ENCODE measurements around the gene TBC1D9. TPM values are rescaled to one million over a fixed set of nuclear protein-coding genes. Genes with fewer than 3 reads are reported as not detected.

TBC1D9 gene
- total RNA-seq, 1 experiment from 2014 or later, result 21.7 TPM

DNA sequence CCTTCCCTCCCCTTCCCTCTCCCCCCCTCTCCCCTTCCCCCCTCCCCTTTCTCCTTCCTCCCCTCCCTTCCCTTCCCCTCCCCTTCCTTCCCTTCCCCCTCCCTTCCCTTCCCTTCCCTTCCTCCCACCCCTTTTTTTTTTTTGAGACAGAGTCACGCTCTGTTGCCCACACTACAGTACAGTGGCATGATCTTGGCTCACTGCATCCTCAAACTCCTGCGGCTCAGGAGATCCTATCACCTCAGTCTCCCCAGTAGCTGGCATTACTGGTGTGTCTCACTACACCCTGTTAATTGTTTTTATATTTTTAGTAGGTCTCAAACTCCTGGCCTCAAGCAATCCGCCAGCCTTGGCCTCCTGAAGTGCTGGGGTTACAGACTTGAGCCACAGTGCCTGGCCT is 66.6 kb downstream of the TBC1D9 start:
- in situ Hi-C loops (cut with HindIII; ENCODE audit: low pct_unique_long_range_greater_than_20kb, low sequenced_read_pairs) (no loop called here), intact Hi-C loops (cut with micrococcal nuclease; ENCODE audit: unreplicated experiment) (no loop called here)
- CTCF ChIA-PET, result no interaction called here
- TF ChIP-seq SIN3A (IDR thresholded peaks at IDR 0.05; ENCODE audit: borderline replicate concordance, insufficient read depth, low read depth, low read length) (no peak), TCF7L2 (IDR thresholded peaks at IDR 0.05; ENCODE audit: low read depth, low read length) (no peak), POLR2AphosphoS5 (IDR thresholded peaks at IDR 0.05; ENCODE audit: low read depth, low read length) (no peak)
- TF ChIP-seq, protein P1, sequence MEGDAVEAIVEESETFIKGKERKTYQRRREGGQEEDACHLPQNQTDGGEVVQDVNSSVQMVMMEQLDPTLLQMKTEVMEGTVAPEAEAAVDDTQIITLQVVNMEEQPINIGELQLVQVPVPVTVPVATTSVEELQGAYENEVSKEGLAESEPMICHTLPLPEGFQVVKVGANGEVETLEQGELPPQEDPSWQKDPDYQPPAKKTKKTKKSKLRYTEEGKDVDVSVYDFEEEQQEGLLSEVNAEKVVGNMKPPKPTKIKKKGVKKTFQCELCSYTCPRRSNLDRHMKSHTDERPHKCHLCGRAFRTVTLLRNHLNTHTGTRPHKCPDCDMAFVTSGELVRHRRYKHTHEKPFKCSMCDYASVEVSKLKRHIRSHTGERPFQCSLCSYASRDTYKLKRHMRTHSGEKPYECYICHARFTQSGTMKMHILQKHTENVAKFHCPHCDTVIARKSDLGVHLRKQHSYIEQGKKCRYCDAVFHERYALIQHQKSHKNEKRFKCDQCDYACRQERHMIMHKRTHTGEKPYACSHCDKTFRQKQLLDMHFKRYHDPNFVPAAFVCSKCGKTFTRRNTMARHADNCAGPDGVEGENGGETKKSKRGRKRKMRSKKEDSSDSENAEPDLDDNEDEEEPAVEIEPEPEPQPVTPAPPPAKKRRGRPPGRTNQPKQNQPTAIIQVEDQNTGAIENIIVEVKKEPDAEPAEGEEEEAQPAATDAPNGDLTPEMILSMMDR (IDR thresholded peaks at IDR 0.05), result no peak
- TF ChIP-seq, protein P2, sequence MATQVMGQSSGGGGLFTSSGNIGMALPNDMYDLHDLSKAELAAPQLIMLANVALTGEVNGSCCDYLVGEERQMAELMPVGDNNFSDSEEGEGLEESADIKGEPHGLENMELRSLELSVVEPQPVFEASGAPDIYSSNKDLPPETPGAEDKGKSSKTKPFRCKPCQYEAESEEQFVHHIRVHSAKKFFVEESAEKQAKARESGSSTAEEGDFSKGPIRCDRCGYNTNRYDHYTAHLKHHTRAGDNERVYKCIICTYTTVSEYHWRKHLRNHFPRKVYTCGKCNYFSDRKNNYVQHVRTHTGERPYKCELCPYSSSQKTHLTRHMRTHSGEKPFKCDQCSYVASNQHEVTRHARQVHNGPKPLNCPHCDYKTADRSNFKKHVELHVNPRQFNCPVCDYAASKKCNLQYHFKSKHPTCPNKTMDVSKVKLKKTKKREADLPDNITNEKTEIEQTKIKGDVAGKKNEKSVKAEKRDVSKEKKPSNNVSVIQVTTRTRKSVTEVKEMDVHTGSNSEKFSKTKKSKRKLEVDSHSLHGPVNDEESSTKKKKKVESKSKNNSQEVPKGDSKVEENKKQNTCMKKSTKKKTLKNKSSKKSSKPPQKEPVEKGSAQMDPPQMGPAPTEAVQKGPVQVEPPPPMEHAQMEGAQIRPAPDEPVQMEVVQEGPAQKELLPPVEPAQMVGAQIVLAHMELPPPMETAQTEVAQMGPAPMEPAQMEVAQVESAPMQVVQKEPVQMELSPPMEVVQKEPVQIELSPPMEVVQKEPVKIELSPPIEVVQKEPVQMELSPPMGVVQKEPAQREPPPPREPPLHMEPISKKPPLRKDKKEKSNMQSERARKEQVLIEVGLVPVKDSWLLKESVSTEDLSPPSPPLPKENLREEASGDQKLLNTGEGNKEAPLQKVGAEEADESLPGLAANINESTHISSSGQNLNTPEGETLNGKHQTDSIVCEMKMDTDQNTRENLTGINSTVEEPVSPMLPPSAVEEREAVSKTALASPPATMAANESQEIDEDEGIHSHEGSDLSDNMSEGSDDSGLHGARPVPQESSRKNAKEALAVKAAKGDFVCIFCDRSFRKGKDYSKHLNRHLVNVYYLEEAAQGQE (IDR thresholded peaks at IDR 0.05; ENCODE audit: insufficient read depth in 1 of 2, low read depth in 2 of 2, low read length in 1 of 2), result no peak
- H3K36me3 ChIP-seq (ENCODE audit: control insufficient read depth, insufficient read depth, low read length), result no peaks in the 10 kb centered on the region
- H3K4me3 ChIP-seq (ENCODE audit: low read depth in 2 of 2, low read length in 2 of 2), result no peak overlapping the region
- H3K27me3 ChIP-seq (ENCODE audit: control insufficient read depth, insufficient read depth, low read length), result no peaks in the 10 kb centered on the region
- no TSS peak for BruUV-seq (replicated peaks)
- DNase-seq (ENCODE audit: low read depth, low spot score) (no peak), ATAC-seq (no peak)
- H3K27ac ChIP-seq (ENCODE audit: low read length), result no peak overlapping the region
- no peaks in the 10 kb centered on the region for H3K9me3 ChIP-seq (ENCODE audit: control insufficient read depth, insufficient read depth, low read depth, low read length)
- no peaks in the 10 kb centered on the region for H3K4me1 ChIP-seq (ENCODE audit: control insufficient read depth, insufficient read depth, low read length)
- POLR2A ChIA-PET, result no interaction called here

DNA sequence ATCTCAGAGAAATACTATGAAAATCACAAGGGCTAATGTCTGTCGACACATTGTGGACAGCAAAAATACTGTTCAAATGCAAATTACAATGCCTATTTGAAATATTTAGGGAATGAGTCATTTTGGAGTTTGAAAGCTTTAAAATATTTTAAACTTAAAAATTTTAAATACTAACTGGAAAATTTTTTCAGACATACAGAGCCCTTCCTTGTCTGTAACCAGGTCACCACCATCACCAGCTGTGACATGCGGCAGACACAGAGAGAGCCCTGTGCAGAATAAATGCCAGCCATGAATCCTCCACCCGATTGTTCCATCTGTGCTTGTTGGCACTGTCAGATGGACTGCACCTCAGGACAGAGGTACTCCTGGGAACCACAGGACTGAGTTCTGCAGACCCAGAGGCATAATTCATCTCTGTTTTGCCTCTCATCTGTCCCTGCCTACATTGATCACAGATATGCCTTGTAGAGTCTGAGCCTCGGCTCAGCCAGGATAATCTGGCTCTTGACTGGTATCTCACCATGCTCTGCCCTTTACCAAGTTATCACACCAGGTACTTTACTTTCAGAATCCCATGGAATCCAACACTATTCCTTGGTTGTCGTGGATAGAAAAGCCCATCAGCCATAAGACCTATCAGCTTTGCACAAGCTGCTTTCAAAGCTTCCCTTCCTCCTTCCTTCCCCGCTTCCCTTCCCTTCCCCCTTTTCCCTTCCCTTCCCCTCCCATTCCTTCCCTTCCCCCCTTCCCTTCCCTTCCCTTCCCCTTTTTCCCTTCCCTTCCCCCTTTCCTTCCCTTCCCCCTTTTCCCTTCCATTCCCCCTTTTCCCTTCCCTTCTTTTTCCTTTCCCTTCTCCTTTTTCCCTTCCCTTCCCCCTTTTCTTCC is 67.2 kb downstream of the TBC1D9 start:
- TF ChIP-seq SIN3A (IDR thresholded peaks at IDR 0.05; ENCODE audit: borderline replicate concordance, insufficient read depth, low read depth, low read length) (no peak), TCF7L2 (IDR thresholded peaks at IDR 0.05; ENCODE audit: low read depth, low read length) (no peak), POLR2AphosphoS5 (IDR thresholded peaks at IDR 0.05; ENCODE audit: low read depth, low read length) (no peak)
- TF ChIP-seq, protein P2 (IDR thresholded peaks at IDR 0.05; ENCODE audit: insufficient read depth in 1 of 2, low read depth in 2 of 2, low read length in 1 of 2), result no peak
- TF ChIP-seq, protein P1 (IDR thresholded peaks at IDR 0.05), result no peak
- in situ Hi-C loops (cut with HindIII; ENCODE audit: low pct_unique_long_range_greater_than_20kb, low sequenced_read_pairs), result no loop called here
- no peak overlapping the region for H3K4me3 ChIP-seq (ENCODE audit: low read depth in 2 of 2, low read length in 2 of 2)
- ATAC-seq (no peak), DNase-seq (ENCODE audit: low read depth, low spot score) (no peak)
- intact Hi-C loops (cut with micrococcal nuclease; ENCODE audit: unreplicated experiment), result no loop called here
- ChIA-PET POLR2A (interaction anchor here (0.7 kb wide), 1 partner anchor 102 kb away, joined by 11 read pairs; no protein-coding TSS in a partner anchor), CTCF (no interaction called here)
- no peaks in the 10 kb centered on the region for H3K36me3 ChIP-seq (ENCODE audit: control insufficient read depth, insufficient read depth, low read length)
- BruUV-seq (replicated peaks), result no TSS peak
- H3K4me1 ChIP-seq (ENCODE audit: control insufficient read depth, insufficient read depth, low read length), result no peaks in the 10 kb centered on the region
- no peaks in the 10 kb centered on the region for H3K9me3 ChIP-seq (ENCODE audit: control insufficient read depth, insufficient read depth, low read depth, low read length)
- no peaks in the 10 kb centered on the region for H3K27me3 ChIP-seq (ENCODE audit: control insufficient read depth, insufficient read depth, low read length)
- no peak overlapping the region for H3K27ac ChIP-seq (ENCODE audit: low read length)
